GM12878 (cell line): Measurements from ENCODE around the gene DCUN1D3. TPM values are rescaled to one million over a fixed set of nuclear protein-coding genes. Genes with fewer than 3 reads are reported as not detected.
A peak's percentile ranks its signal among the peaks of the same experiment; 100 is the strongest.

Experiments used
- ATAC-seq: fragments of 200-7000 bp; cut with Tn5 transposase; 3 replicates; pipeline ENCODE4 v1.9.1; 2020; ENCODE audit warnings: mild to moderate bottlenecking, moderate library complexity
- BruUV-seq: library from RNA; stranded (reverse); fragments of 400-500 nt; replicated peaks from 2 replicates; lab custom pipeline; 2021; lab: Mats Ljungman, UMichigan
- CTCF ChIA-PET: fragments of 300-600 bp; sonication (Branson Sonifier 250); formaldehyde crosslinking; extraction: SDS; loops from one replicate; lab custom pipeline; 2021; ENCODE audit warnings: inconsistent platforms; lab: Yijun Ruan, JAX
- POLR2A ChIA-PET: fragments of 350-600 bp; formaldehyde crosslinking; extraction: SDS; loops from one replicate; lab custom pipeline; 2021; ENCODE audit warnings: inconsistent platforms; lab: Charles Lee
- RAD21 ChIA-PET: fragments of 300-600 bp; sonication (Branson Sonifier 250); formaldehyde crosslinking; loops from one replicate; lab custom pipeline; 2023; ENCODE audit warnings: antibody characterized with exemption; ENCODE audit not compliant: unreplicated experiment; lab: Charles Lee
- SMC1A ChIA-PET: fragments of 300-600 bp; sonication (Branson Sonifier 250); formaldehyde crosslinking; loops from one replicate; lab custom pipeline; 2023; ENCODE audit not compliant: unreplicated experiment, uncharacterized antibody; lab: Charles Lee
- DNase-seq: peaks from one replicate; pipeline ENCODE4 v3.0.0-alpha.2; 2011; ENCODE audit warnings: low read depth, low spot score
- FAIRE-seq: peaks from 3 replicates; lab custom pipeline; 2011; peaks lifted over from hg19 to GRCh38; lab: Jason Lieb, UNC
- H2AFZ ChIP-seq: 2 replicates; pipeline ENCODE4 v1.6.0; 2011; ENCODE audit warnings: low read depth, low read length, control low read depth; ENCODE audit not compliant: control insufficient read depth
- H3K27ac ChIP-seq: 2 replicates; pipeline ENCODE4 v1.5.1; 2011; ENCODE audit warnings: control low read depth; ENCODE audit not compliant: control insufficient read depth, insufficient read depth
- H3K27me3 ChIP-seq, 2 experiments: replicated peaks in 1 of 2; 2 replicates each; pipeline versions ENCODE4 v1.6.0 to v1.6.1; 2011; ENCODE audit warnings: low read length in 1 of 2; ENCODE audit not compliant: control insufficient read depth in 2 of 2, insufficient read depth in 2 of 2
- H3K36me3 ChIP-seq, 2 experiments: 2 replicates each; pipeline ENCODE4 v1.5.1; 2011; ENCODE audit warnings: low read length in 1 of 2; ENCODE audit not compliant: control insufficient read depth in 2 of 2, insufficient read depth in 2 of 2
- H3K4me1 ChIP-seq: 2 replicates; pipeline ENCODE4 v1.6.1; 2011; ENCODE audit warnings: mild to moderate bottlenecking, low read length, moderate library complexity, mixed read lengths; ENCODE audit not compliant: control insufficient read depth, insufficient read depth
- H3K4me2 ChIP-seq: 2 replicates; pipeline ENCODE4 v1.6.0; 2011; ENCODE audit warnings: control low read depth; ENCODE audit not compliant: control insufficient read depth, insufficient read depth
- H3K4me3 ChIP-seq: fragments of 200-600 bp; sonication (generic); 2 replicates; pipeline ENCODE4 v1.5.1; 2016
- H3K79me2 ChIP-seq: 2 replicates; pipeline ENCODE4 v1.6.0; 2011; ENCODE audit warnings: low read length; ENCODE audit not compliant: control insufficient read depth, insufficient read depth
- H3K9ac ChIP-seq: 2 replicates; pipeline ENCODE4 v1.8.0; 2011; ENCODE audit warnings: low read length, control low read depth, mixed read lengths; ENCODE audit not compliant: control insufficient read depth, insufficient read depth
- H3K9me3 ChIP-seq: replicated peaks from 3 replicates; pipeline ENCODE4 v1.5.1; 2011; ENCODE audit warnings: mild to moderate bottlenecking, low read length; ENCODE audit not compliant: control insufficient read depth, insufficient read depth
- H4K20me1 ChIP-seq: 2 replicates; pipeline ENCODE4 v1.6.0; 2011; ENCODE audit not compliant: control insufficient read depth, insufficient read depth
- BCL3 ChIP-seq: IDR thresholded peaks from 2 replicates; pipeline ENCODE4 v1.6.1; 2011; ENCODE audit warnings: borderline replicate concordance, low read depth, mild to moderate bottlenecking, moderate library complexity, low read length; ENCODE audit not compliant: insufficient read depth, poor library complexity, severe bottlenecking
- CHD2 ChIP-seq: IDR thresholded peaks from 2 replicates; pipeline ENCODE4 v1.6.1; 2011; ENCODE audit warnings: low read depth, low read length, improper control_type of control experiment, borderline replicate concordance
- EED ChIP-seq: sonication (generic); IDR thresholded peaks from 2 replicates; pipeline ENCODE4 v1.6.1; 2016; ENCODE audit warnings: antibody characterized with exemption, low read depth
- GATAD2B ChIP-seq: fragments of 450-650 bp; conservative IDR thresholded peaks from 2 replicates; pipeline ENCODE4 v1.6.1; 2017; ENCODE audit warnings: low read depth, mild to moderate bottlenecking, moderate library complexity
- HDAC2 ChIP-seq: fragments of 200-600 bp; sonication (generic); IDR thresholded peaks from 2 replicates; pipeline ENCODE4 v1.6.1; 2017
- LARP7 ChIP-seq: fragments of 450-650 bp; IDR thresholded peaks from 2 replicates; pipeline ENCODE4 v1.6.1; 2017; ENCODE audit warnings: mild to moderate bottlenecking
- WRNIP1 ChIP-seq: IDR thresholded peaks from 2 replicates; pipeline ENCODE4 v1.6.1; 2011; ENCODE audit warnings: low read depth, low read length, improper control_type of control experiment, borderline replicate concordance
- ZNF24 ChIP-seq: fragments of 450-650 bp; IDR thresholded peaks from 2 replicates; pipeline ENCODE4 v1.6.1; 2017; ENCODE audit warnings: antibody characterized with exemption, mild to moderate bottlenecking
- WGBS: methylation state at CpG from one replicate; pipeline ENCODE4 v1.1.6; 2016; ENCODE audit warnings: low lambda C conversion rate; ENCODE audit not compliant: insufficient replicate concordance, insufficient coverage; ENCODE audit errors: missing lambda C conversion rate; 5-methylcytosine and 5-hydroxymethylcytosine counted together
- in situ Hi-C: fragments of 300-500 bp; cut with MboI; formaldehyde crosslinking; loops from 9 replicates; pipeline ENCODE4 v1.14.3; 2018; ENCODE audit warnings: mixed read lengths
- intact Hi-C: fragments of 100-400 bp; cut with micrococcal nuclease; formaldehyde crosslinking; loops from one replicate; pipeline ENCODE4 v1.14.2; 2022; ENCODE audit not compliant: unreplicated experiment
- polyA plus RNA-seq, 11 experiments: library from polyadenylated mRNA; depleted of rRNA in 4 of 11; unstranded in 6 of 11; stranded (reverse) in 5 of 11; fragments of >200 nt; fragmentation: Nextera tagmentation in 4 of 11; fragmentation: Illumina TruSeq in 1 of 11; extraction: Ambion mirVana in 4 of 11; extraction: Trizol in 1 of 11; gene quantifications; 1 replicate in 1 of 11; 2 replicates in 10 of 11; pipeline versions ENCODE4 v1.2.1 to v1.2.3, GENCODE V29; 2011 to 2016; ENCODE audit warnings: inconsistent platforms in 2 of 11, missing spikeins in 2 of 11, low read depth in 1 of 11
- total RNA-seq, 4 experiments: library from RNA; depleted of rRNA in 3 of 4; stranded (reverse); fragments of >200 nt in 3 of 4; fragmentation: Illumina TruSeq in 1 of 4; extraction: Trizol in 1 of 4; gene quantifications; 2 replicates each; pipeline versions ENCODE4 v1.2.1 to v1.2.3, GENCODE V29; 2013 to 2021

The DCUN1D3 gene
- total and polyA plus RNA-seq, 10 of the 15 experiments (the other 5 are each of a cell fraction or from before 2014, with no cell fraction given) = 0.47 to 4.5 (median 1.9) TPM

- no peaks in the 10 kb centered on the region for H3K79me2 ChIP-seq
- peaks cover 8% of the 10 kb centered on the region for H3K4me1 ChIP-seq
- ATAC-seq = no peak
- no peaks in the 10 kb centered on the region for H4K20me1 ChIP-seq
- in situ Hi-C loops (no loop called here), intact Hi-C loops (no loop called here)
- ChIA-PET CTCF (interaction anchor here (1.5 kb wide), 1 partner anchor 32 kb away, joined by 3 read pairs; no protein-coding TSS in a partner anchor), SMC1A (no interaction called here), RAD21 (interaction anchor here (0.5 kb wide), 1 partner anchor 116 kb away, joined by 4 read pairs; no protein-coding TSS in a partner anchor), POLR2A (interaction anchor here (0.7 kb wide), 1 partner anchor 12 kb away, joined by 4 read pairs; no protein-coding TSS in a partner anchor)
- no peak overlapping the region for H3K4me2 ChIP-seq
- H3K9me3 ChIP-seq = no peaks in the 10 kb centered on the region
- H3K36me3 ChIP-seq = no peaks in the 10 kb centered on the region
- H3K27ac ChIP-seq = no peak overlapping the region
- FAIRE-seq = peak; percentile 18
- H2AFZ ChIP-seq = no peak overlapping the region
- no peak for DNase-seq
- no peaks in the 10 kb centered on the region for H3K27me3 ChIP-seq
- 93% methylated on average over 3 of the region's 4 CpGs for WGBS
- no peak overlapping the region for H3K9ac ChIP-seq
- BruUV-seq = no TSS peak
- no peak overlapping the region for H3K4me3 ChIP-seq
- TF ChIP-seq CHD2 (no peak), GATAD2B (no peak), BCL3 (no peak), LARP7 (no peak), EED (no peak), ZNF24 (no peak), WRNIP1 (no peak), HDAC2 (no peak)
Measured at GRCh38 chr16:20818929-20819585, 81.1 kb downstream of the DCUN1D3 start.
